A549 treated with RU486 at 1 μM for 4 hours (cell line): Measurements from ENCODE around the gene FHIP1B. TPM values are rescaled to one million over a fixed set of nuclear protein-coding genes. Genes with fewer than 3 reads are reported as not detected.

Experiments used
- total RNA-seq: library from RNA; stranded (reverse); fragments of 200-300 nt; extraction: Qiagen RNA extraction; gene quantifications from 5 replicates; pipeline ENCODE4 v1.2.3, GENCODE V29; 2022; ENCODE audit warnings: low read depth

The FHIP1B gene
- total RNA-seq = 14.7 to 17.7 TPM (median 16.1 TPM) in 5 replicates

GRCh38 chr11:6234387-6235107, at the start of gene FHIP1B:
Gene FHIP1B (minus strand): TSS chr11:6234636. CDS start chr11:6224516, 10,120 bp downstream.

GRCh38 chr11:6238902-6239301, 4.5 kb upstream of the FHIP1B start, which contains the start of gene CNGA4:
Gene CNGA4 (plus strand): TSS chr11:6239089. CDS start chr11:6239207, 118 bp downstream.

GRCh38 chr11:6205366-6205765, 29.1 kb downstream of the FHIP1B start, which contains the start of gene C11orf42:
Gene C11orf42 (plus strand): TSS chr11:6205557. CDS start chr11:6205616, 59 bp downstream.

GRCh38 chr11:6199174-6199810, 35.1 kb downstream of the FHIP1B start, which contains the start of gene OR52W1:
Gene OR52W1 (plus strand): TSS chr11:6199224. CDS start chr11:6199224, 0 bp downstream.

GRCh38 chr11:6170226-6170625, 64.2 kb downstream of the FHIP1B start, which contains the start of gene OR52B2:
Gene OR52B2 (minus strand): TSS chr11:6170326. CDS start chr11:6170326, 0 bp downstream.

Other genes starting within 250 kb of the FHIP1B start
- not detected in 5 replicates for gene OR52L1, start 247.7 kb downstream of the FHIP1B start, total RNA-seq
- gene OR56A4, start 227.7 kb downstream of the FHIP1B start, total RNA-seq = not detected in 5 replicates
- gene OR56A1, start 203.9 kb downstream of the FHIP1B start, total RNA-seq = not detected in 5 replicates
- not detected in 5 replicates for gene OR56B4, start 127.0 kb downstream of the FHIP1B start, total RNA-seq
- gene OR52B2, start 64.3 kb downstream of the FHIP1B start, total RNA-seq = not detected in 5 replicates
- gene OR52W1, start 35.4 kb downstream of the FHIP1B start, total RNA-seq = not detected in 5 replicates
- gene C11orf42, start 29.1 kb downstream of the FHIP1B start, total RNA-seq = not detected in 5 replicates
- 0.07 to 0.19 TPM (median 0.09 TPM) in 3 of 5 replicates, not detected in the others for gene CNGA4, start 4.5 kb upstream of the FHIP1B start, total RNA-seq
- not detected in 5 replicates for gene CCKBR, start 25.2 kb upstream of the FHIP1B start, total RNA-seq
- gene CAVIN3, start 85.9 kb upstream of the FHIP1B start, total RNA-seq = 24.1 to 37.9 TPM (median 27.6 TPM) in 5 replicates
- gene SMPD1, start 155.8 kb upstream of the FHIP1B start, total RNA-seq = 9.0 to 12.2 TPM (median 10.4 TPM) in 5 replicates
- 15.6 to 19.1 TPM (median 16.9 TPM) in 5 replicates for gene APBB1, start 184.5 kb upstream of the FHIP1B start, total RNA-seq
- 0.32 to 0.75 TPM (median 0.62 TPM) in 5 replicates for gene HPX, start 206.4 kb upstream of the FHIP1B start, total RNA-seq
- gene TRIM3, start 239.3 kb upstream of the FHIP1B start, total RNA-seq = 12.5 to 20.1 TPM (median 16.0 TPM) in 5 replicates
- 54.3 to 58.6 TPM (median 55.5 TPM) in 5 replicates for gene ARFIP2, start 246.7 kb upstream of the FHIP1B start, total RNA-seq
- gene TIMM10B, start 246.9 kb upstream of the FHIP1B start, total RNA-seq = 26.4 to 35.8 TPM (median 32.4 TPM) in 5 replicates